B cell (primary cell): ENCODE measurements around the gene CCDC24. TPM values are rescaled to one million over a fixed set of nuclear protein-coding genes. Genes with fewer than 3 reads are reported as not detected.
A peak's percentile ranks its signal among the peaks of the same experiment; 100 is the strongest.

Source experiments
- ATAC-seq: fragments of 200-7000 bp; cut with Tn5 transposase; one replicate; pipeline ENCODE4 v1.10.0; 2021; ENCODE audit warnings: low read depth, mild to moderate bottlenecking, moderate number of reproducible peaks, moderate library complexity
- CTCF ChIA-PET: fragments of 350-600 bp; sonication (Branson Sonifier 250); formaldehyde crosslinking; loops from one replicate; lab custom pipeline; 2021; ENCODE audit warnings: antibody characterized with exemption, inconsistent platforms; lab: Charles Lee
- POLR2A ChIA-PET: fragments of 350-600 bp; sonication (Branson Sonifier 250); formaldehyde crosslinking; loops from one replicate; lab custom pipeline; 2021; ENCODE audit warnings: antibody characterized with exemption; lab: Charles Lee
- DNase-seq: peaks from one replicate; pipeline ENCODE4 v3.0.0; 2013
- H2AFZ ChIP-seq: 2 replicates; pipeline ENCODE4 v1.6.1; 2012; ENCODE audit warnings: mild to moderate bottlenecking, low read depth, low read length; ENCODE audit not compliant: insufficient read depth, poor library complexity, severe bottlenecking
- H3K27ac ChIP-seq, 2 donors: 1 replicate in 1 of 2; 2 replicates in 1 of 2; pipeline ENCODE4 v1.5.1; 2012 to 2013; ENCODE audit warnings: low read length in 2 of 2, mild to moderate bottlenecking in 2 of 2, moderate library complexity in 1 of 2
- H3K27me3 ChIP-seq, 4 experiments: fragments of 200-600 bp in 1 of 4; sonication (generic) in 1 of 4; replicated peaks in 1 of 4; 1 replicate in 2 of 4; 2 replicates in 2 of 4; pipeline versions ENCODE4 v1.6.1 to v1.7.0; 2013 to 2016; ENCODE audit warnings: low read length in 3 of 4, mild to moderate bottlenecking in 2 of 4, mixed read lengths in 1 of 4, moderate library complexity in 1 of 4; ENCODE audit not compliant: insufficient read depth in 4 of 4, control insufficient read depth in 3 of 4; ENCODE audit errors: control extremely low read depth in 1 of 4
- H3K36me3 ChIP-seq, 2 experiments: replicated peaks in 1 of 2; 1 replicate in 1 of 2; 2 replicates in 1 of 2; pipeline versions ENCODE4 v1.6.1 to v1.7.1; 2013; ENCODE audit warnings: low read length in 1 of 2; ENCODE audit not compliant: insufficient read depth in 2 of 2, control insufficient read depth in 1 of 2; ENCODE audit errors: control extremely low read depth in 1 of 2, extremely low read depth in 1 of 2
- H3K4me1 ChIP-seq, 2 donors: fragments of 200-600 bp in 1 of 2; sonication (generic) in 1 of 2; 1 replicate in 1 of 2; 2 replicates in 1 of 2; pipeline versions ENCODE4 v1.5.1 to v1.6.1; 2013 to 2017; ENCODE audit warnings: low read length in 2 of 2; ENCODE audit not compliant: control insufficient read depth in 2 of 2, insufficient read depth in 2 of 2
- H3K4me2 ChIP-seq: replicated peaks from 2 replicates; pipeline ENCODE3; 2012; ENCODE audit warnings: mild to moderate bottlenecking, low read depth, low read length; ENCODE audit not compliant: poor library complexity, severe bottlenecking
- H3K4me3 ChIP-seq, 5 experiments: fragments of 200-600 bp in 1 of 5; sonication (generic) in 1 of 5; 1 replicate in 3 of 5; 2 replicates in 2 of 5; pipeline versions ENCODE4 v1.5.1 to v1.7.0; 2011 to 2016; ENCODE audit warnings: low read length in 4 of 5, mild to moderate bottlenecking in 4 of 5, low read depth in 2 of 5, control low read depth in 1 of 5, moderate library complexity in 1 of 5; ENCODE audit not compliant: insufficient read depth in 1 of 5; ENCODE audit errors: control extremely low read depth in 1 of 5, extremely low read depth in 1 of 5
- H3K79me2 ChIP-seq: fragments of 200-600 bp; sonication (generic); one replicate; pipeline ENCODE4 v1.6.0; 2016; ENCODE audit warnings: low read length; ENCODE audit not compliant: control insufficient read depth, insufficient read depth
- H3K9ac ChIP-seq: fragments of 200-600 bp; sonication (generic); 2 replicates; pipeline ENCODE4 v1.6.1; 2017; ENCODE audit warnings: mild to moderate bottlenecking, low read length, moderate library complexity
- H3K9me3 ChIP-seq, 3 donors: one replicate each; pipeline versions ENCODE4 v1.6.1 to v1.7.1; 2013; ENCODE audit warnings: low read length in 2 of 3; ENCODE audit not compliant: control insufficient read depth in 2 of 3, insufficient read depth in 1 of 3; ENCODE audit errors: control extremely low read depth in 1 of 3
- H4K20me1 ChIP-seq: 2 replicates; pipeline ENCODE4 v1.6.0; 2012; ENCODE audit warnings: mild to moderate bottlenecking, low read length; ENCODE audit not compliant: insufficient read depth, control insufficient read depth, poor library complexity, severe bottlenecking
- H3K27ac Mint-ChIP-seq: one replicate; pipeline ENCODE4 v1.8.0; 2021; ENCODE audit warnings: mixed read lengths
- H3K27me3 Mint-ChIP-seq: one replicate; pipeline ENCODE4 v1.8.0; 2021; ENCODE audit warnings: mixed read lengths
- H3K4me1 Mint-ChIP-seq: one replicate; pipeline ENCODE4 v1.8.0; 2021; ENCODE audit warnings: mixed read lengths
- H3K4me3 Mint-ChIP-seq: one replicate; pipeline ENCODE4 v1.8.0; 2021; ENCODE audit warnings: mixed read lengths
- H3K9me3 Mint-ChIP-seq: one replicate; pipeline ENCODE4 v1.8.0; 2022; ENCODE audit warnings: mixed read lengths; ENCODE audit not compliant: insufficient read depth
- CTCF ChIP-seq: fragments of 200-600 bp; IDR thresholded peaks from one replicate; pipeline ENCODE4 v1.8.0; 2022; ENCODE audit warnings: antibody characterized with exemption, mild to moderate bottlenecking
- EZH2 ChIP-seq: IDR thresholded peaks from 2 replicates; pipeline ENCODE4 v1.6.1; 2012; ENCODE audit warnings: borderline replicate concordance, low read depth, mild to moderate bottlenecking, moderate library complexity, low read length; ENCODE audit not compliant: insufficient read depth, poor library complexity, severe bottlenecking
- WGBS: methylation state at CpG from one replicate; pipeline ENCODE4 v1.1.5; 2013; ENCODE audit warnings: missing lambda C conversion rate; ENCODE audit not compliant: insufficient coverage; 5-methylcytosine and 5-hydroxymethylcytosine counted together
- intact Hi-C: fragments of 100-400 bp; cut with micrococcal nuclease; formaldehyde crosslinking; loops from one replicate; pipeline ENCODE4 v1.10.0; 2022
- polyA plus RNA-seq: library from polyadenylated mRNA; depleted of rRNA; stranded (reverse); fragments of >200 nt; gene quantifications from 2 replicates; pipeline ENCODE4 v1.2.3, GENCODE V29; 2012
- total RNA-seq, 2 donors: library from RNA; stranded (reverse); fragments of 120-200 nt in 1 of 2; gene quantifications; 1 replicate in 1 of 2; 2 replicates in 1 of 2; pipeline versions ENCODE4 v1.2.3 to v1.2.4, GENCODE V29; 2013 to 2022

The CCDC24 gene
- total and polyA plus RNA-seq, 2 donors (not counting 1 experiment from before 2014, with no cell fraction given) = 10.1 to 18.4 TPM

DNA sequence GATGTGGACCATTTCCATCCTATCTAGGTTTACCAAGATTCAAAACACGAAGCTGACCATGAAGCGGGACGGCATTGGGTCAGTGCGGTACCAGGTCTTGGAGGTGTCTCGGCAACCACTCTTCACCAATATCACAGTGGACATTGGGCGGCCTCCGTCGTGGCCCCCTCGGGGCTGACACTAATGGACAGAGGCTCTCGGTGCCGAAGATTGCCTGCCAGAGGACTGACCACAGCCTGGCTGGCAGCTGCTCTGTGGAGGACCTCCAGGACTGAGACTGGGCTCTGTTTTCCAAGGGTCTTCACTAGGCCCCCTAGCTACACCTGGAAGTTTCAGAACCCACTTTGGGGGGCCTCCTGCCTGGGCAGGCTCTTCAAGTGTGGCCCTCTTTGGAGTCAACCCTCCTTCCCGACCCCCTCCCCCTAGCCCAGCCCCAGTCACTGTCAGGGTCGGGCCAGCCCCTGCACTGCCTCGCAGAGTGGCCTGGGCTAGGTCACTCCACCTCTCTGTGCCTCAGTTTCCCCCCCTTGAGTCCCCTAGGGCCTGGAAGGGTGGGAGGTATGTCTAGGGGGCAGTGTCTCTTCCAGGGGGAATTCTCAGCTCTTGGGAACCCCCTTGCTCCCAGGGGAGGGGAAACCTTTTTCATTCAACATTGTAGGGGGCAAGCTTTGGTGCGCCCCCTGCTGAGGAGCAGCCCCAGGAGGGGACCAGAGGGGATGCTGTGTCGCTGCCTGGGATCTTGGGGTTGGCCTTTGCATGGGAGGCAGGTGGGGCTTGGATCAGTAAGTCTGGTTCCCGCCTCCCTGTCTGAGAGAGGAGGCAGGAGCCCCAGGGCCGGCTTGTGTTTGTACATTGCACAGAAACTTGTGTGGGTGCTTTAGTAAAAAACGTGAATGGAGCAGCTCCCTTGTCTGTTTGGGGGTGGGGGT is 864 bp upstream of the CCDC24 start:
- Mint-ChIP-seq H3K4me3 (peak overlapping the region; percentile 96), H3K4me1 (peaks cover 38% of the 10 kb centered on the region), H3K27ac (peak overlapping the region; percentile 91), H3K9me3 (no peaks in the 10 kb centered on the region), H3K27me3 (no peaks in the 10 kb centered on the region)
- Histone ChIP-seq H3K27ac (peak overlapping the region in 1 of 2 donors; percentile 75), H3K79me2 (no peaks in the 10 kb centered on the region), H2AFZ (peak overlapping the region; percentile 99), H4K20me1 (no peaks in the 10 kb centered on the region), H3K27me3 (no peaks in the 10 kb centered on the region), H3K36me3 (no peaks in the 10 kb centered on the region), H3K4me2 (peak overlapping the region; percentile 94), H3K9me3 (no peaks in the 10 kb centered on the region), H3K4me1 (peaks cover 22 to 44% of the 10 kb centered on the region in 2 donors), H3K4me3 (peak overlapping the region; percentile 11 to 81 (median 72)), H3K9ac (peak overlapping the region; percentile 87)
- no peak for TF ChIP-seq EZH2
- TF ChIP-seq CTCF = no peak
- 77% methylated on average over 17 of the region's 19 CpGs for whole genome bisulfite sequencing
- CTCF ChIA-PET = interaction anchor here (1.0 to 1.8 kb wide), 4 partner anchors 15 to 42 kb away, joined by 3 to 6 read pairs (median 4); partner anchors contain the start of gene ATP6V0B
- POLR2A ChIA-PET = interaction anchor here (0.6 to 1.1 kb wide), 2 partner anchors 15 to 46 kb away, joined by 3 read pairs; no protein-coding TSS in a partner anchor
- intact Hi-C loops = loop anchor here (1.0 to 5.0 kb wide), 4 partner anchors 16 to 283 kb away; partner anchors contain the start of genes ATP6V0B, IPO13 and ST3GAL3
- ATAC-seq = no peak
- no peak for DNase-seq
